WI38 (cell line): ENCODE results near the gene TEX11.
"Not testable (repeated sequence)": the region's sequence is repeated elsewhere in the genome, so short reads cannot be mapped to it uniquely, and the experiment has no call there.

ENCODE experiments used
- H3K4me3 ChIP-seq: 2 replicates; pipeline ENCODE4 v1.5.1; 2011; ENCODE audit warnings: low read depth, mild to moderate bottlenecking, control low read depth, low read length
- TF ChIP-seq, protein P1 (sequence below): IDR thresholded peaks from 2 replicates; pipeline ENCODE4 v1.5.1; 2012; ENCODE audit warnings: low read depth, mild to moderate bottlenecking, control low read depth, low read length

TEX11 gene

GRCh38 chrX:70808942-70809940 is 99.3 kb downstream of the TEX11 start:
- no peak overlapping the region for H3K4me3 ChIP-seq
- TF ChIP-seq, protein P1, sequence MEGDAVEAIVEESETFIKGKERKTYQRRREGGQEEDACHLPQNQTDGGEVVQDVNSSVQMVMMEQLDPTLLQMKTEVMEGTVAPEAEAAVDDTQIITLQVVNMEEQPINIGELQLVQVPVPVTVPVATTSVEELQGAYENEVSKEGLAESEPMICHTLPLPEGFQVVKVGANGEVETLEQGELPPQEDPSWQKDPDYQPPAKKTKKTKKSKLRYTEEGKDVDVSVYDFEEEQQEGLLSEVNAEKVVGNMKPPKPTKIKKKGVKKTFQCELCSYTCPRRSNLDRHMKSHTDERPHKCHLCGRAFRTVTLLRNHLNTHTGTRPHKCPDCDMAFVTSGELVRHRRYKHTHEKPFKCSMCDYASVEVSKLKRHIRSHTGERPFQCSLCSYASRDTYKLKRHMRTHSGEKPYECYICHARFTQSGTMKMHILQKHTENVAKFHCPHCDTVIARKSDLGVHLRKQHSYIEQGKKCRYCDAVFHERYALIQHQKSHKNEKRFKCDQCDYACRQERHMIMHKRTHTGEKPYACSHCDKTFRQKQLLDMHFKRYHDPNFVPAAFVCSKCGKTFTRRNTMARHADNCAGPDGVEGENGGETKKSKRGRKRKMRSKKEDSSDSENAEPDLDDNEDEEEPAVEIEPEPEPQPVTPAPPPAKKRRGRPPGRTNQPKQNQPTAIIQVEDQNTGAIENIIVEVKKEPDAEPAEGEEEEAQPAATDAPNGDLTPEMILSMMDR, result no peak

GRCh38 chrX:70806081-70806480 is 102.4 kb downstream of the TEX11 start:
- no peak overlapping the region for H3K4me3 ChIP-seq
- TF ChIP-seq, protein P1, result no peak

DNA sequence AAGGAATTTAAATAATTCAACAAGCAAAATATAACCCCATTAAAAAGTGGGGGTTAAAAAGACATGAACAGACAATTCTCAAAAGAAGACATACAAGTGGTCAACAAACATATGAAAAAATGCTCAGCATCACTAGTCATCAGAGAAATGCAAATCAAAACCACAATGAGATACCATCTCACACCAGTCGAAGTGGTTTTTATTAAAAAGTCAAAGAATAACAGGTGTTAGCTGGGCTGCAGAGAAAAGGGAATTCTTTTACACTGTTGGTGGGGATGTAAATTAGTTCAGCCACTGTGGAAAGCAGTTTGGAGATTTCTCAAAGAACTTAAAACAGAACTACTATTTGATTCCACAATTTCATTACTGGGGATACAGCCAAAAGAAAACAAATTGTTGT is 111.8 kb downstream of the TEX11 start:
- not testable (repeated sequence) for H3K4me3 ChIP-seq

DNA sequence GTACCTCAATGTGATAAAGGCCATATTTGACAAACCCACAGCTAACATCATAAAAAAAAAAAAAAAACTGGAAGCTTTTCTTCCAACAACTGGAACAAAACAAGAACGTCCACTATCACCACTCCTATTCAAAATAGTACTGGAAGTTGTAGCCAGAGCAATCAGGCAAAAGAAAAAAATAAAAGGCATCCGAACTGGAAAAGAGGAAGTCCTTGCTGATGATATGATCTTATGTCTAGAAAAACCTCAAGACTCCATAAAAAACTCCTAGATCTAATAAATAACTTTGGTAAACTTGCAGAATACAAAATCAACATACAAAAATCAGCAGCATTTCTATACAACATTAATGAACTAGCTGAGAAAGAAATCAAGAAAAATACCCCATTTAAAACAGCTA is 134.3 kb downstream of the TEX11 start:
- TF ChIP-seq, protein P1, result no peak
- no peak overlapping the region for H3K4me3 ChIP-seq

GRCh38 chrX:70769659-70770227 is 138.8 kb downstream of the TEX11 start:
- TF ChIP-seq, protein P1, result peak; percentile 11; the same call in 1 of the 2 replicates
- no peak overlapping the region for H3K4me3 ChIP-seq

DNA sequence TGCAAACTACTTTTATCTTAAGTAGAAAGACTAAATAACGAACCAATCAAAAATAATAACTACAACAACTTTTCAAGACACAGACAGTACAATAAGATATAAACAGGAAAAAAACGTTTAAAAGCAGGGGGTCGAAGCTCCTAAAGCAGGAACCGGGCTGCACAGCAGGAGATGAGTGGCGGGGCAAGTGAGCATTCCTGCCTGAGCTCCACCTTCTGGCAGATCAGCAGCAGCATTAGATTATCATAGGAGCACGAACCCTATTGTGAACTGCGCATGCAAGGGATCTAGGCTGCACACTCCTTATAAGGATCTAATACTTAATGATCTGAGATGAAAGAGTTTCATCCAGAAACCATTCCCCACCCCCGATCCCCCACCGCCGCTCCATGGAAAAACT is 146.2 kb downstream of the TEX11 start:
- H3K4me3 ChIP-seq, result no peak overlapping the region
- TF ChIP-seq, protein P1, result no peak

GRCh38 chrX:70755850-70756249 is 152.7 kb downstream of the TEX11 start:
- TF ChIP-seq, protein P1, result no peak

More at GRCh38 chrX:70755850-70756249, 152.7 kb downstream of the TEX11 start:
- H3K4me3 ChIP-seq, result no peak overlapping the region
